GM18861 (cell line): Measurements from ENCODE around the gene PRKAR1A.

ENCODE experiments used
- ATAC-seq: cut with Tn5 transposase; IDR thresholded peaks from one replicate; pipeline ENCODE4 v1.9.1; 2021; ENCODE audit not compliant: unreplicated experiment

Gene PRKAR1A

GRCh38 chr17:68599091-68599490 is 86.9 kb downstream of the PRKAR1A start:
- no peak for ATAC-seq

GRCh38 chr17:68599552-68600066 is 87.4 kb downstream of the PRKAR1A start:
- ATAC-seq, result no peak

GRCh38 chr17:68600067-68600930 is 88.1 kb downstream of the PRKAR1A start:
- ATAC-seq, result no peak
